ENCODE data around the gene DSCAM. TPM values are rescaled to one million over a fixed set of nuclear protein-coding genes. Genes with fewer than 3 reads are reported as not detected.

Gene DSCAM
- total and polyA plus RNA-seq, 2 donors (not counting 1 experiment from before 2014, with no cell fraction given), result not detected

- Histone ChIP-seq H3K4me3 (ENCODE audit: control extremely low read depth in 1 of 5, extremely low read depth in 1 of 5, insufficient read depth in 1 of 5, low read depth in 2 of 5, low read length in 4 of 5) (no peak overlapping the region), H3K36me3 (replicated peaks in 1 of 2; ENCODE audit: control extremely low read depth in 1 of 2, control insufficient read depth in 1 of 2, extremely low read depth in 1 of 2, insufficient read depth in 2 of 2, low read length in 1 of 2) (no peaks in the 10 kb centered on the region), H3K27me3 (replicated peaks in 1 of 4; ENCODE audit: control extremely low read depth in 1 of 4, control insufficient read depth in 3 of 4, insufficient read depth in 4 of 4, low read length in 3 of 4) (no peaks in the 10 kb centered on the region), H3K4me1 (ENCODE audit: control insufficient read depth in 2 of 2, insufficient read depth in 2 of 2, low read length in 2 of 2) (no peaks in the 10 kb centered on the region), H4K20me1 (ENCODE audit: control insufficient read depth, insufficient read depth, low read length, poor library complexity, severe bottlenecking) (no peaks in the 10 kb centered on the region), H3K79me2 (ENCODE audit: control insufficient read depth, insufficient read depth, low read length) (no peaks in the 10 kb centered on the region), H3K4me2 (replicated peaks; ENCODE audit: low read depth, low read length, poor library complexity, severe bottlenecking) (no peak overlapping the region), H3K9ac (ENCODE audit: low read length) (no peak overlapping the region), H3K27ac (ENCODE audit: low read length in 2 of 2) (no peak overlapping the region), H3K9me3 (ENCODE audit: control extremely low read depth in 1 of 3, control insufficient read depth in 2 of 3, insufficient read depth in 1 of 3, low read length in 2 of 3) (peaks cover 0 to 12% (median 0%) of the 10 kb centered on the region in 3 donors), H2AFZ (ENCODE audit: insufficient read depth, low read depth, low read length, poor library complexity, severe bottlenecking) (no peak overlapping the region)
- ChIA-PET POLR2A (no interaction called here), CTCF (no interaction called here)
- ATAC-seq (ENCODE audit: low read depth) (no peak), DNase-seq (no peak)
- H3K4me1 Mint-ChIP-seq, result no peaks in the 10 kb centered on the region
- no peak for TF ChIP-seq EZH2 (IDR thresholded peaks at IDR 0.05; ENCODE audit: borderline replicate concordance, insufficient read depth, low read depth, low read length, poor library complexity, severe bottlenecking)
- no CpG with 5 or more reads among the region's 1 CpG for WGBS (ENCODE audit: insufficient coverage)
- H3K9me3 Mint-ChIP-seq (ENCODE audit: insufficient read depth), result no peaks in the 10 kb centered on the region
- H3K4me3 Mint-ChIP-seq, result no peak overlapping the region
- intact Hi-C loops (cut with micrococcal nuclease), result no loop called here
- H3K27ac Mint-ChIP-seq, result no peak overlapping the region
- no peaks in the 10 kb centered on the region for H3K27me3 Mint-ChIP-seq
These were observed 531.3 kb downstream of the DSCAM start for GRCh38 chr21:40315626-40316025.

DNA sequence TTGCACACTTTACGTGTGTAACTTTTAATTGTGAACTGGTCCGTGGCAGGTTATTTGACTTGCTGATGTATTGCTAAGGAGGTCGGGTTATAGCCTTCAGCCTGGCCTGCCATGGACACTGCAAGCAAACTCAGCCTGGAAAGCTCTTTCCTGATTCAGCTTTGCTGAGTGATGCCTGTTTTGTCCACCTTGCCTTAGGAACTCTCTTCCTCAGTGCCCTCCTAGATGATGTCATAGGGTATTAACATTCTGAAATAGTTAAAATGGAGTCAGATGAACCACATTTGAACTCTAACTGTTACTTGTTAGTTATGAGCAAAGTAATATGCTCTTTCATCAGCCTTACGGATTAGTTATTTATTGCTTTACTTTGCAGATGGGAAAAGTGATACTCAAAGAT is 533.7 kb downstream of the DSCAM start:
- Histone ChIP-seq H3K27me3 (replicated peaks in 1 of 4; ENCODE audit: control extremely low read depth in 1 of 4, control insufficient read depth in 3 of 4, insufficient read depth in 4 of 4, low read length in 3 of 4) (no peaks in the 10 kb centered on the region), H3K9ac (ENCODE audit: low read length) (no peak overlapping the region), H3K27ac (ENCODE audit: low read length in 2 of 2) (no peak overlapping the region), H3K36me3 (replicated peaks in 1 of 2; ENCODE audit: control extremely low read depth in 1 of 2, control insufficient read depth in 1 of 2, extremely low read depth in 1 of 2, insufficient read depth in 2 of 2, low read length in 1 of 2) (no peaks in the 10 kb centered on the region), H3K4me1 (ENCODE audit: control insufficient read depth in 2 of 2, insufficient read depth in 2 of 2, low read length in 2 of 2) (no peaks in the 10 kb centered on the region), H3K4me3 (ENCODE audit: control extremely low read depth in 1 of 5, extremely low read depth in 1 of 5, insufficient read depth in 1 of 5, low read depth in 2 of 5, low read length in 4 of 5) (no peak overlapping the region), H3K9me3 (ENCODE audit: control extremely low read depth in 1 of 3, control insufficient read depth in 2 of 3, insufficient read depth in 1 of 3, low read length in 2 of 3) (peaks cover 0 to 7% (median 0%) of the 10 kb centered on the region in 3 donors), H3K79me2 (ENCODE audit: control insufficient read depth, insufficient read depth, low read length) (no peaks in the 10 kb centered on the region), H3K4me2 (replicated peaks; ENCODE audit: low read depth, low read length, poor library complexity, severe bottlenecking) (no peak overlapping the region), H4K20me1 (ENCODE audit: control insufficient read depth, insufficient read depth, low read length, poor library complexity, severe bottlenecking) (no peaks in the 10 kb centered on the region), H2AFZ (ENCODE audit: insufficient read depth, low read depth, low read length, poor library complexity, severe bottlenecking) (no peak overlapping the region)
- intact Hi-C loops (cut with micrococcal nuclease), result no loop called here
- no peaks in the 10 kb centered on the region for H3K9me3 Mint-ChIP-seq (ENCODE audit: insufficient read depth)
- H3K27ac Mint-ChIP-seq, result no peak overlapping the region
- WGBS (ENCODE audit: insufficient coverage), result no CpG with 5 or more reads among the region's 4 CpGs
- DNase-seq (no peak), ATAC-seq (ENCODE audit: low read depth) (no peak)
- CTCF ChIA-PET, result no interaction called here
- H3K27me3 Mint-ChIP-seq, result no peaks in the 10 kb centered on the region
- no peaks in the 10 kb centered on the region for H3K4me1 Mint-ChIP-seq
- no peak overlapping the region for H3K4me3 Mint-ChIP-seq
- TF ChIP-seq EZH2 (IDR thresholded peaks at IDR 0.05; ENCODE audit: borderline replicate concordance, insufficient read depth, low read depth, low read length, poor library complexity, severe bottlenecking) (no peak), CTCF (IDR thresholded peaks at IDR 0.05) (no peak)
- POLR2A ChIA-PET, result no interaction called here
